A673 (cell line): ENCODE results near the gene GRID1. TPM values are rescaled to one million over a fixed set of nuclear protein-coding genes. Genes with fewer than 3 reads are reported as not detected.

Source experiments
- BruUV-seq: library from RNA; stranded (reverse); fragments of 400-500 nt; replicated peaks from 2 replicates; lab custom pipeline; 2021; lab: Mats Ljungman, UMichigan
- CTCF ChIA-PET: fragments of 300-600 bp; sonication (Branson Sonifier 250); formaldehyde crosslinking; loops from one replicate; lab custom pipeline; 2022; ENCODE audit warnings: antibody characterized with exemption; lab: Charles Lee
- POLR2A ChIA-PET: fragments of 300-600 bp; sonication (Branson Sonifier 250); formaldehyde crosslinking; loops from one replicate; lab custom pipeline; 2022; ENCODE audit warnings: antibody characterized with exemption; ENCODE audit not compliant: low non-redundant PET; lab: Charles Lee
- DNase-seq: peaks from one replicate; pipeline ENCODE4 v3.0.0-alpha.2; 2015; ENCODE audit warnings: low spot score
- H3K27ac ChIP-seq: fragments of 200-600 bp; sonication (generic); 2 replicates; pipeline ENCODE4 v1.5.1; 2016; ENCODE audit warnings: mixed run types, low read depth, mild to moderate bottlenecking, mixed read lengths, antibody characterized with exemption, low read length; ENCODE audit not compliant: poor library complexity, severe bottlenecking
- H3K27me3 ChIP-seq: fragments of 200-600 bp; sonication (generic); replicated peaks from 2 replicates; pipeline ENCODE4 v1.6.1; 2017; ENCODE audit warnings: mixed run types, low read depth, mild to moderate bottlenecking, mixed read lengths, antibody characterized with exemption, low read length; ENCODE audit not compliant: insufficient read depth, poor library complexity
- H3K36me3 ChIP-seq: fragments of 200-600 bp; sonication (generic); 2 replicates; pipeline ENCODE4 v1.6.1; 2016; ENCODE audit warnings: mixed run types, mild to moderate bottlenecking, mixed read lengths, antibody characterized with exemption, low read length; ENCODE audit not compliant: insufficient read depth, poor library complexity, severe bottlenecking
- H3K4me1 ChIP-seq: fragments of 200-600 bp; sonication (generic); 2 replicates; pipeline ENCODE4 v1.6.1; 2017; ENCODE audit warnings: mixed run types, mild to moderate bottlenecking, mixed read lengths, antibody characterized with exemption, low read length; ENCODE audit not compliant: insufficient read depth, poor library complexity, severe bottlenecking
- H3K4me3 ChIP-seq: fragments of 200-600 bp; sonication (generic); 2 replicates; pipeline ENCODE4 v1.5.1; 2016; ENCODE audit warnings: low read depth, mixed run types, mild to moderate bottlenecking, mixed read lengths, low read length; ENCODE audit not compliant: poor library complexity, severe bottlenecking
- H3K9me3 ChIP-seq: fragments of 200-600 bp; sonication (generic); 2 replicates; pipeline ENCODE4 v1.6.1; 2016; ENCODE audit warnings: mixed run types, low read depth, mild to moderate bottlenecking, mixed read lengths, antibody characterized with exemption, low read length; ENCODE audit not compliant: poor library complexity, severe bottlenecking
- EZH2 ChIP-seq: fragments of 200-600 bp; sonication (generic); IDR thresholded peaks from 2 replicates; pipeline ENCODE4 v1.6.1; 2017; ENCODE audit warnings: borderline replicate concordance, low read depth, mild to moderate bottlenecking, mixed read lengths, antibody characterized with exemption, low read length; ENCODE audit not compliant: poor library complexity, severe bottlenecking
- intact Hi-C: fragments of 100-400 bp; cut with micrococcal nuclease; formaldehyde crosslinking; loops from one replicate; pipeline ENCODE4 v1.10.0; 2022; ENCODE audit not compliant: unreplicated experiment
- total RNA-seq: library from RNA; stranded (reverse); gene quantifications from 2 replicates; pipeline ENCODE4 v1.2.3, GENCODE V29; 2021
- TF ChIP-seq, protein P1 (sequence below): fragments of 300-800, 200-600 bp; sonication (generic); conservative IDR thresholded peaks from 2 replicates; pipeline ENCODE4 v1.5.1; 2017; ENCODE audit warnings: low read depth, mild to moderate bottlenecking, antibody characterized with exemption, low read length, moderate library complexity, mixed read lengths

The GRID1 gene
- total RNA-seq, 1 experiment from 2014 or later: not detected

DNA sequence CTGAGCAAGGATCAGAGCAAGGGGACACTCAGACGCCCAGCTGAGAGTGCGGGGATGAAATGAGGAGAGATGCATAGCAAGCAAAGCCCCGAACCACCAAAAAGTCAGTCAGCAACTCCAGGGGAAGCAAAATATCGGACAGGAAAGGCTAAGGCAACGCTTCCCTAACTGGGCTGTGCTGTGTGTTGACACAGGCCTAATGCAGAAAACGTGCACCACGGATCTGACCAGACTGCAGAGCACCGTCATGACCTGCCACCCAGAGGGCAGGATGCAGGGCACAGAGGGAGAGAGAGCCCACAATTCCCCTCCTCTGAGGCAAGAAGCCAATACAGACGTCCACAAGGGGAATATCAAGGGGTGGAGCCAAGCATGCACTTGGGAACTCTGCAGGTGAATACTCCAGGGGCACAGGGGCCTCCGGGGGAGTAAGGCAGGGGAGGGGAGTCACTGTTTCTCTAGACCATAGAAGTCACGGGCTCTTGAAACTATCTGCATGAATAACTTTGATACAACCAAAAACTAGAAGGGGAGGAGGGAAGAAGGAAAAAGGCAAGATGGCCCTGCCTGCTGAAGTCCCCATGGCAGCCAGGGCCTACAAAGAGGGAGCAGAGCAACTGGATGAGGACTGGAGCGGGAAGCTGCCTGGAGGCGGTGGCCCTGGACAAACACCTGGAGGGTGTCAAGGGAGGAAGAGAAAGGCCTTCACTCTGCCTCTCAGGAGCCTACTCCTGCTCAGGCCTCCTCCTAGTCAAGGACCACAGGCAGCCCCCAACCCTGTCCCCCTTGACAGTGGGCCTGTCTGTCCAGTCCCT, 26.2 kb downstream of the GRID1 start:
- ChIA-PET POLR2A (no interaction called here), CTCF (no interaction called here)
- intact Hi-C loops: no loop called here
- H3K9me3 ChIP-seq: no peaks in the 10 kb centered on the region
- H3K27me3 ChIP-seq: peaks cover 2% of the 10 kb centered on the region
- TF ChIP-seq, protein P1, sequence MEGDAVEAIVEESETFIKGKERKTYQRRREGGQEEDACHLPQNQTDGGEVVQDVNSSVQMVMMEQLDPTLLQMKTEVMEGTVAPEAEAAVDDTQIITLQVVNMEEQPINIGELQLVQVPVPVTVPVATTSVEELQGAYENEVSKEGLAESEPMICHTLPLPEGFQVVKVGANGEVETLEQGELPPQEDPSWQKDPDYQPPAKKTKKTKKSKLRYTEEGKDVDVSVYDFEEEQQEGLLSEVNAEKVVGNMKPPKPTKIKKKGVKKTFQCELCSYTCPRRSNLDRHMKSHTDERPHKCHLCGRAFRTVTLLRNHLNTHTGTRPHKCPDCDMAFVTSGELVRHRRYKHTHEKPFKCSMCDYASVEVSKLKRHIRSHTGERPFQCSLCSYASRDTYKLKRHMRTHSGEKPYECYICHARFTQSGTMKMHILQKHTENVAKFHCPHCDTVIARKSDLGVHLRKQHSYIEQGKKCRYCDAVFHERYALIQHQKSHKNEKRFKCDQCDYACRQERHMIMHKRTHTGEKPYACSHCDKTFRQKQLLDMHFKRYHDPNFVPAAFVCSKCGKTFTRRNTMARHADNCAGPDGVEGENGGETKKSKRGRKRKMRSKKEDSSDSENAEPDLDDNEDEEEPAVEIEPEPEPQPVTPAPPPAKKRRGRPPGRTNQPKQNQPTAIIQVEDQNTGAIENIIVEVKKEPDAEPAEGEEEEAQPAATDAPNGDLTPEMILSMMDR: no peak
- TF ChIP-seq EZH2: no peak
- no peak for DNase-seq
- H3K27ac ChIP-seq: no peak overlapping the region
- H3K4me3 ChIP-seq: no peak overlapping the region
- H3K4me1 ChIP-seq: no peaks in the 10 kb centered on the region
- no TSS peak for BruUV-seq
- no peaks in the 10 kb centered on the region for H3K36me3 ChIP-seq

DNA sequence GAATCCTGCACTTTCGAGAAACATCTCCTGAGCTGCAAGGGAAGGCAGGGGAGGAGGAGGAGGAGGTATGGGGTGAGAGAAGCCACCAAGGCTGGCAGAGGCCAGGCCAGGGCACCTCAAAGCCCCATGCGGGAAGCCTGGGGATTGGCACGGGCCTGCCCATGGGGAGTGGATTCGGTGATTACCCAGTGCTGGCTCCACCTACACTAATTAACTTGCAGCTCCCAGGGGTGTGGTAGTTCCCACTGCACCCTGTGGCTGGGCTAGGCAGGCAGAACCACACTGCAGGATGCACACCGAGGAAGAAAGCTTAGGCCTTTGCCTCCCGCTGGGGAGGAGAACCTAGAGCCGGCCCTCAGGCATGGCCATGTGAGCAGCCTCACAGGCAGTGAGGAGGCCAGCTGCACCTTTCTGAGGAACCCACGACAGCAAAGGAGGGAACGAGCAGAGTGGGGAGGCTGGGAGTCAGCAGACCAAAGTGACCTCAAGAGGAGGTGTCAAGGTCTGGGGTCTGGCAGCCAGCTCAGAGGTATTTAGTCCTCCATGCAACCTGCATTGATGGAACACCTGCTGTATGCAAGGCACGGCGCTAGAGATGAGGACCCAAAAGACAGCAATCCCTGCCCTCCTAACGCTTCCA, 27.2 kb downstream of the GRID1 start:
- DNase-seq: no peak
- no TSS peak for BruUV-seq
- Histone ChIP-seq H3K27ac (no peak overlapping the region), H3K27me3 (peaks cover 12% of the 10 kb centered on the region), H3K4me3 (no peak overlapping the region), H3K36me3 (no peaks in the 10 kb centered on the region), H3K9me3 (no peaks in the 10 kb centered on the region), H3K4me1 (no peaks in the 10 kb centered on the region)
- intact Hi-C loops: no loop called here
- POLR2A ChIA-PET: no interaction called here
- CTCF ChIA-PET: no interaction called here
- TF ChIP-seq, protein P1: no peak
- no peak for TF ChIP-seq EZH2

DNA sequence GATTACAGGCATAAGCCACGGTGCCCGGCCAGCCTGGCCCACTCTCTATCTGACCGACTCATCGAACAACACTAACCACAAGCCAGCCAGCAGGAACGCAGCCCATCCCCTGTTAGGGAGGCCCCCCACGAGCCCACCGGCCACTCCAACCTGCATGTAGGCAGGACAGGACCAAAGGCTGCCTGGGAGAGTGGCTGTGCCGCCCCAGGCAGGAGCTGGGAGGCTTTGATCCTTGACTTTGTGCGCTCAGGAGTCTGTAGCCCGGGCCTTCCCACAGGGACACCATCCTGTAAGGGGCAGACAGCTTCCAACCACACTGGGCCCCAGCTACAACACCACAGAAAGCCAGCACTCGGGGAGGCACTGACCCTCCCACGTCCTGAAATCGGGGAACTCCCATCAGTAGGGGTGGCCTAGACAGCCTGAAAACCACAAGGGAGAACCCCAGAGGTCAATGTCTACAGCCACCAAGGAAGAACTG, 29.4 kb downstream of the GRID1 start:
- no peak for DNase-seq
- CTCF ChIA-PET: no interaction called here
- Histone ChIP-seq H3K36me3 (no peaks in the 10 kb centered on the region), H3K4me3 (no peak overlapping the region), H3K9me3 (no peaks in the 10 kb centered on the region), H3K4me1 (no peaks in the 10 kb centered on the region), H3K27me3 (peaks cover 28% of the 10 kb centered on the region), H3K27ac (no peak overlapping the region)
- TF ChIP-seq EZH2: no peak
- TF ChIP-seq, protein P1: no peak
- no TSS peak for BruUV-seq
- intact Hi-C loops: no loop called here
- POLR2A ChIA-PET: no interaction called here
